Measurements from ENCODE around the gene WNT7B. TPM values are rescaled to one million over a fixed set of nuclear protein-coding genes. Genes with fewer than 3 reads are reported as not detected.

Gene WNT7B
- 10 to 100 TPM in 2 of 4 donors, 1 to 10 TPM in 1, under 1 TPM in 1; 0.19 to 16.6 (median 10.3) TPM for polyA plus RNA-seq (ENCODE audit: insufficient read length in 4 of 4)

DNA sequence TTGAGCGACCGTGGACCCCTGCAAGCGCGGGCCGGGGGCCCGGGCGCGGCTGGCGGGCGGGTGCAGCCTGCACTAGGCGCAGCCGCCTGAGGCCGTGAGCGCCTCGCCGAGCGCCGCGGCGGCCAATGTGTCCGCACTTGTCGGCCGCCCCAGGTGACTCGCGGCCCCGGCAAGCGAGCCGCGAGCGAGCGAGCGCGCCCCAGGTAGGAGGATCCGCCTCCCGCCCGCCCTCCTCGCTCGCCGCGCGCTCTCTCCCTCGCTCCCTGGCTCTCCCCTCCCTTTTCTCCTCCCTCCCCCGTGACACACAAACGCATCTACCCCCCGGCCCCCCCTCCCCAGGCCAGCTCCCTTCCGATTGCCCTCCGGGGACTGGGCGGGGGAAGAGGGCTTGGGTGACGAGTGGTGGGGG, at the start of gene WNT7B:
Gene WNT7B, minus strand, starts transcription at position 160 of the 409 bp plus-strand sequence. CDS start 408 bp downstream, outside the sequence.
- DNase-seq (ENCODE audit: low read depth in 4 of 4, low spot score in 3 of 4), result no peak

GRCh38 chr22:46025973-46026898, 49.3 kb upstream of the WNT7B start:
- no peak for DNase-seq (ENCODE audit: low read depth in 4 of 4, low spot score in 3 of 4)

DNA sequence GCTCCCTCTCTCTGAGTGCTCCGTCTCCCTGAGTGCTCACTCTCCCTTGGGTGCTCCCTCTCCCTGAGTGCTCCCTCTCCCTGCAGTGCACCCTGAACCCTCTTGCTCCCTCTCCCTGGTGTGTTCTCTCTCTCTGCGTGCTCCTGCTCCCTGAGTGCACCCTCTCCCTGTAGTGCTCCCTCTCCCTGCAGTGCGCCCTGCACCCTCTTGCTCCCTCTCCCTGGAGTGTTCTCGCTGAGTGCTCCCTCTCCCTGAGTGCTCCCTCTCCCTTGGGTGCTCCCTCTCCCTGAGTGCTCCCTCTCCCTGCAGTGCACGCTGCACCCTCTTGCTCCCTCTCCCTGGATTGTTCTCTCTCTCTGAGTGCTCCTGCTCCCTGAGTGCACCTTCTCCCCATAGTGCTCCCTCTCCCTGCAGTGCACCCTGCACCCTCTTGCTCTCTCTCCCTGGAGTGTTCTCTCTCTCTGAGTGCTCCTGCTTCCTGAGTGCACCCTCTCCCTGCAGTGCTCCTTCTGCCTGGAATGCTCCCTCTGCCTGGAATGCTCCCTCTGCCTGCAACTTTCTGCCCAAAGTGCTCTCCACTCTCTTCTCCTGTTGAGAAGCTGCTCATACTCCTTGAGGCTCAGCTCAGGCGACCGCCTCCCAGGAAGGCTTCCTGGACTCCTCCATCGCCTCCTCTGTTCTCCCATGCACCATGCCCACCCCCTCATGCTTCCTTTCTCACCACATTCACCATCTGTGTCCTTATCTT, 48.4 kb upstream of the WNT7B start:
- no peak for DNase-seq (ENCODE audit: low read depth in 4 of 4, low spot score in 3 of 4)

DNA sequence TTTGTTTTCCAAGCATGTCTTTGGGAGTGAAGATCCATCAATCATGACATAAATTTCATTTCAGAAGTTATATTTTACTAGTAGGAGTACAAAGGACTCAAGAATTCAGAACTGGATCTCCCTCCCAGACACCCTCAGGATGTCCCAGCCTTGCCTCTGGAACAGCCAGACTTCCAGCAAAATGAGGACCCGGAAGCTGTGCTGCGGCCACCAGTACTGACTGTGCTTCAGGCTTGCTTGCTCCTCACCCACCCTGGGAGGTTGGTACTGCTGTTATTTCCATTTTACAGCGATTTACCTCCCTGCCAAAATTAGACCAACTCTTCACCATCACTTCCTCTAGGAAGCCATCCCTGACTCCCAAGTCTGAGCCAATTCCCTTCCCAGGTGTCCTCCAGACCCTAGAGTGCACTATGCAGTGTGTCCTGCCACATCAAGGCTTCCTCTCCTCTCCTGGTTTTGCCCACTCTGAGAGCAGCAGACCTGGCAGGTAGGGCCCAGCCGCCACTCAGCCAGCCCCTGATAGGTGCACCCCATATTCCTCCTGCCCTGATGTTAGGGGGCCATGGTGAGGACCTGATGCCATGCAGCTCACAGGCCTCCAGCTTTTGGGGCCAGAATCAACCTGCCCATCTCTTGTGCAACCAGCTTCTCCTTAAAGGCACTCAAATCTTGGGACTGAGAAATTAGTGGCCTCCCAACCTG, 47.3 kb upstream of the WNT7B start:
- DNase-seq (ENCODE audit: low read depth in 4 of 4, low spot score in 3 of 4), result no peak

DNA sequence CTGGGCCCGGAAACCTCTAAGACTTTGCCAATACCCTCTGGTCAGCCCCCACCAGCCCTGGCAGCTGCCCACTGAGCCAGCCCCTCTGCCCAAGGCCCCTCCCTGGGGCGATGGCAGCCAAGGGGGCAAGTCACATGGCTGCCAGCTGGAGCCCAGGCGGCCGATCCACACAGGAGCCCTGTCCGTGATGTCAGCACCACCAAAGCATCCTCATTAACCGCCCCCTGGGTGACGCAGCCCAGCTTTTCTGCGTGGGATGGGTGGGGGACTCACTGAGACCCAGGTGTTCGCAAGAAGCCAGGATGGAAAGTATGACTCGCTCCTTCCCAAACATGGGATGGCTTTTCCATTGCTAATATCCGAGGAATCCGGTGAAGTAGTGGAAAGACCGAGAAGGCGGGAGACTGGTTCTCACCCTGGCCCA, 46.6 kb upstream of the WNT7B start:
- DNase-seq (ENCODE audit: low read depth in 4 of 4, low spot score in 3 of 4), result no peak

GRCh38 chr22:46022881-46023512, 46.0 kb upstream of the WNT7B start:
- DNase-seq (ENCODE audit: low read depth in 4 of 4, low spot score in 3 of 4), result no peak

GRCh38 chr22:46021577-46021976, 44.6 kb upstream of the WNT7B start:
- DNase-seq (ENCODE audit: low read depth in 4 of 4, low spot score in 3 of 4), result no peak

GRCh38 chr22:46019351-46019750, 42.4 kb upstream of the WNT7B start:
- no peak for DNase-seq (ENCODE audit: low read depth in 4 of 4, low spot score in 3 of 4)

- no peak for DNase-seq (ENCODE audit: low read depth in 4 of 4, low spot score in 3 of 4)
These were observed 41.9 kb upstream of the WNT7B start for GRCh38 chr22:46018859-46019258.

GRCh38 chr22:46017166-46017565, 40.2 kb upstream of the WNT7B start:
- no peak for DNase-seq (ENCODE audit: low read depth in 4 of 4, low spot score in 3 of 4)

DNA sequence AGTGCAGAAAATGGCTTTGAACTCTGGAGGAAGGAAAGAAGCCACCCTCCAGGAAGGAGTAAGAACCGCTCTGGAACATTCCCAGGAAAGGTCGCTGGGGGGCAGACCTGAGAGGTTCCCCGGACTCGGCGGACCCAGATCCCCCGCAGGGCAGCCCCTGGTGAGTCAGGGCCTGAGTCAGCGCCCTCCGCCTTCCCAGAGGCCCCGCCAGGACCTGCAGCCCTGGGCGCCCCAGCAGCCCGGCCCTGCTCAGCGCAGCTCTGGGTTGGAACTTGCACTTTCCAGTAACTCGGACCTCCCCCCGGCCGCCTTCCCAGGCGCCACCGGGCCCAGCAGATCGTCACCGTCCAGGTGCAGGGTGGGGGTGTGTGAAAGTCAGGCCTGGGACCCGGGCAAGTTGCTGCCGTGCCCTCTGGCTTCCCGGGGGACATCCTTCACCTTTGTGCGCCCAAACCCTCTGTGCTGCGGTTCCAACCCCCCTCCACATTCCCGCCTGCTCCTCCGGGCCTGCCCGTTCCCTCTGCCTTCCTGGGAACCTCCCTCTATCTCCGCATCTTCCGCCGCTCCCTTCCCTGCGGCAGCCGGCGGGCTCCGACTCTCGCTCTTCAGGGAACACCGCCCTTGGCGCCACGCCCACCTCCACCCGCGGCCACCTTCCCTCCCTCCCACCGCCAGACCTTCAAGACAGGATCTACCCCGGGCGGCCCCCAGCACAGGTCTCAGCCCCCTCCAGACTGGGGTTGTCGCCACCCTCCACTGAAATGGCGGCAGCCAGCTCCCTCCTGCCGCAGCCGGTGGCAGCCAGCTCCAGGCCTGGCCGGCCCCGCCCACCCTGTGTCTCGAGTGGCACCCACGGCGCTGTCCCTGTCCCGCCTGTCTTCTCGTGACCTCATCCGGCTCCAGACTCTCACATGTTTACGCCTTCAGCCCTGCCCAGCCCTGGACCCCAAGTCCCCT, 36.8 kb upstream of the WNT7B start:
- DNase-seq (ENCODE audit: low read depth in 4 of 4, low spot score in 3 of 4), result peak in 3 of 4 donors; percentile 71 to 81 (median 74)

- DNase-seq (ENCODE audit: low read depth in 4 of 4, low spot score in 3 of 4), result no peak
These were observed 35.9 kb upstream of the WNT7B start for GRCh38 chr22:46012881-46013281.

- DNase-seq (ENCODE audit: low read depth in 4 of 4, low spot score in 3 of 4), result no peak
These were observed 35.4 kb upstream of the WNT7B start for GRCh38 chr22:46012182-46012880.

- DNase-seq (ENCODE audit: low read depth in 4 of 4, low spot score in 3 of 4), result no peak
These were observed 34.7 kb upstream of the WNT7B start for GRCh38 chr22:46011627-46012181.

DNA sequence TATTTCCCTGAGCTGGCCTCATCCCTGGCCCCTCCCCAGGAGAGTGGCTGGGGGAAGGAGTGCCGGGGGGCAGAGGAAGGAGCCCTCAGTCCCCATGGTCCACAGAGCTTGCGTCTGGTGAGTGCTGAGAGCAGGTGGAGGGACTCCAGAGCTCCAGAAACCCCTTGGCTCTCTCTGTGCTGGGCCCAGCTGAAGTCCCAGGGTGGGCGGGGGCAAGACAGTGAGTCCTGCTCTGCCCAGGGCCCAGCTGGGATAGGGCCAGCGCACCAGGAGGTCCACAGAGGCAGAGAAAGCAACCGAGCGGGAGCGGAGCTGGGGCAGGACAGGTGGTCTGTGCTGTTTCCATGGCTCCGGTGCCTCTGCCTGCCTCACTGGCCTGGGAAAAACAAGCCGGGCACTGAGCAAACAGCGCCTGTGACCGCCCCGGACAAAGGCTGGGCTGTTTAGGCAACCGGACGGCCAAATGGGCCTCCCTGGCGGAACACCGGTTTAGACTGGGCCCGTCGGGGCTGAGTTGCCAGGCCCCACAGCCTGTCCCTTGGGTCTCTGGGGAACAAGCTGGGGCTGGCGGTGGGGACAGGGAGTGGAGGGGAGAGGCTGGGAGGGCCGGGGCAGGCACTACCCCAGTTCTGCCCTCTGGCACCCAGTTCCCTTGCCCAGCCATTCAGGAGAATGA, 34.1 kb upstream of the WNT7B start:
- no peak for DNase-seq (ENCODE audit: low read depth in 4 of 4, low spot score in 3 of 4)

DNA sequence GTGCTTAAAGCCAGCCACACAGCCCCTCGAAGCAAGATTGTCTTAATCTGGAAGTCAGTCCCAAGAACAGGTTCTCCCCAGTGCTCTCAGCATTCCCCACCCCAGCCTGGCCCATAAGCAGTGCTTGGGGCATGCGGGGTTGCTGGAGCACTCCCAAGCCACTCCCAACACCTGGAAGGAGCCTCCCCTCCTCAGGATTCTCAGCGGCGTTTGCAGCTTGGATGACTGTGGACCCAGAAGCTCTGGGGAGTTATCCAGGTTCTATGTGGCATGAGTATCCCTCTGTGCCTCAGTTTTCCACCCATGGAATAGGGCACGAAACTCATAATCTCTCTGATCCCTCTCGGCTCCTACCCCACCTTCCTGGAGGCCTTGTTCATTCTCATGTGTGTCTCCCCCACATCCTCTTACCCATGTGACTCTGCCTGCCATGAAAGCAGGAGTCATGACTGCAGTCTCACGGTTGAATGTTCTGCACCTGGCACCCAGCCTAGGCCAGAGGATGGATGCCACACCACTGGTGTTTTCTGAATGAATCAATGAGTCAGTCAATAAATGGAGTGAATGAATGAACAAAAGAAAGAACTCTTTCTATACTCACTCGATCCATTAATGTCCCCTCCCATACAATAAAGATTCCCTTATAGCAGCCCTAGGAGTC, 33.4 kb upstream of the WNT7B start:
- no peak for DNase-seq (ENCODE audit: low read depth in 4 of 4, low spot score in 3 of 4)

DNA sequence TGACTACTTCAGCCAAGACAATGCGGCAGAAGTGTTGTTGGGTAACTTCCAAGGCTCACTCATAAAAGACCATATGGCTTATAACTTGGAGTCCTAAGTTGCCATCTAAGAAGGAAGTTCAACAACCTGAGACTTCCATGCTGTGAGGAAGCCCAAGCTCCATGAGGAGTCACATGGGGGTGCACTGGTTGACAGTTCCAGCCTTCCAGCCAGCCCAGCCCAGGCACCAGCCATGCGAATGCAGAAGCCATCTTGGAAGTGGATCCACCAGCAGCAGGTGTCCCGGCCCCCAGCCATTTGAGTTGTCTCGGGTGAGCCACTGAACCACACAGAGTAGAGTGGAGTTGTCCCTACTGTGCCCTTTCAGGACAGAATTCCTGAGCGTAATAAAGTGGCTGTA, 32.8 kb upstream of the WNT7B start:
- no peak for DNase-seq (ENCODE audit: low read depth in 4 of 4, low spot score in 3 of 4)
